Upper lobe of left lung (tissue), 6 donors: ENCODE measurements around the gene AGAP1. TPM values are rescaled to one million over a fixed set of nuclear protein-coding genes. Genes with fewer than 3 reads are reported as not detected.

Source experiments
- ATAC-seq, 2 donors: fragments of 200-7000 bp; cut with Tn5 transposase; one replicate each; pipeline ENCODE4 v1.9.1; 2022; ENCODE audit warnings: mild to moderate bottlenecking in 2 of 2, moderate library complexity in 2 of 2; ENCODE audit not compliant: low FRiP score in 2 of 2
- DNase-seq, 2 donors: peaks; one replicate each; pipeline ENCODE4 v3.0.0-alpha.2; 2019 to 2020
- H3K27ac ChIP-seq, 4 donors: fragments of 200-600 bp; sonication (generic); one replicate each; pipeline ENCODE4 v1.5.1; 2016 to 2019
- H3K27me3 ChIP-seq, 4 donors: fragments of 200-600 bp; sonication (generic); one replicate each; pipeline ENCODE4 v1.5.1; 2017 to 2019
- H3K36me3 ChIP-seq, 4 donors: fragments of 200-600 bp; sonication (generic); one replicate each; pipeline ENCODE4 v1.5.1; 2016 to 2019
- H3K4me1 ChIP-seq, 4 donors: fragments of 200-600 bp; sonication (generic); one replicate each; pipeline ENCODE4 v1.5.1; 2018 to 2019
- H3K4me3 ChIP-seq, 4 donors: fragments of 200-600 bp; sonication (generic); one replicate each; pipeline ENCODE4 v1.5.1; 2017 to 2019; ENCODE audit warnings: mild to moderate bottlenecking in 2 of 4, moderate library complexity in 1 of 4
- H3K9me3 ChIP-seq, 4 donors: fragments of 200-600 bp; sonication (generic); one replicate each; pipeline ENCODE4 v1.5.1; 2018 to 2019
- EP300 ChIP-seq, 4 donors: sonication (generic); formaldehyde crosslinking; IDR thresholded peaks; one replicate each; pipeline ENCODE4 v1.5.1; 2017; ENCODE audit warnings: antibody characterized with exemption in 4 of 4, control low read depth in 2 of 4
- POLR2A ChIP-seq, 4 donors: fragments of 450-650 bp; IDR thresholded peaks; one replicate each; pipeline ENCODE4 v1.5.1; 2016 to 2017; ENCODE audit warnings: antibody characterized with exemption in 4 of 4, mild to moderate bottlenecking in 2 of 4
- POLR2AphosphoS5 ChIP-seq, 2 donors: sonication (generic); formaldehyde crosslinking; IDR thresholded peaks; one replicate each; pipeline ENCODE4 v1.5.1; 2017; ENCODE audit warnings: antibody characterized with exemption in 2 of 2
- WGBS, 2 donors: methylation state at CpG; one replicate each; pipeline ENCODE4 v1.1.5; 2017 to 2018; 5-methylcytosine and 5-hydroxymethylcytosine counted together
- total RNA-seq, 6 donors: library from RNA; depleted of rRNA in 4 of 6; stranded (reverse); fragments of >200 nt in 4 of 6; gene quantifications; one replicate each; pipeline versions ENCODE4 v1.1.0 to v1.2.1, GENCODE V29; 2016 to 2021
- TF ChIP-seq, protein P1 (sequence below), 6 experiments: fragments of 450-650 bp in 4 of 6; fragments of 200-600 bp in 2 of 6; sonication (generic) in 2 of 6; IDR thresholded peaks; one replicate each; pipeline ENCODE4 v1.5.1; 2016 to 2019; ENCODE audit warnings: antibody characterized with exemption in 6 of 6
- donor health status: DM: no; HTN: no; CAD: no; lungs with moderate emphysema.
- donor health status: DM: no; HTN: yes; CAD: no; lungs with severe emphysema.

Gene AGAP1
- total RNA-seq, 6 donors from 2014 or later = 25.5 to 45.1 (median 30.7) TPM

DNA sequence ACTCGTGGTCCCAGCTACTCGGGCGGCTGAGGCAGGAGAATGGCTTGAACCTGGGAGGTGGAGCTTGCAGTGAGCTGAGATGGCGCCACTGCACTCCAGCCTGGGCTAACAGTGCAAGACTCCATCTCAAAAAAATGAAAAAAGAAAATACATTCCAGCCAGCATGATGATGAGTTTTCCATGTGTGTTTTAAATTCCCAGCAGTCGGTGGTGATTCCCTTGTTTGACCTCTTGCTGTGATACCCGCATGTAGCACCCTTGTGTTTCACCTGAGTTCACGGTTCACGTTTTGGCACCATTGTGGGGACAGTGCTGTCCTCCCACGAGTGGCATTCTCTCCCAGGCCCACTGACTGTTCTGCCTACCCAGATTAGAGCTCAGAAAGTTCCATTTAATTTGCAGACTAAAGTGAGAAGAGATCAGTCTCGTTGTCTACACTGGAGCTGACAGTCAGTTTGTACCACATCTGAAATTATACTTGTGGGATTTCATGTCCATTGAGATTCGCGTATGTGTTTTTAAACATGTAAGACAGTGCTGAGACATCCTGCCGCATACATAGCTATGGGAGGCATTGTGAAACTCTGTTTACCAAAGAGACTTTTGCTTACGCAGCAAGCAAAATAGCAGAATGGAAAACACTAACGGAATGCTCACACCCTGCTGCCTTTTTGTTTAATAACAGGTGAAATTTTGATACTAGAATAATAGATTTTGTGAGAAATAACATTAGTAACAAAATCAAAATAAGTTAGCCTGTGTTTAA is 517.3 kb downstream of the AGAP1 start:
- no peak for ATAC-seq
- Histone ChIP-seq H3K36me3 (no peaks in the 10 kb centered on the region), H3K4me1 (no peaks in the 10 kb centered on the region), H3K27me3 (no peaks in the 10 kb centered on the region), H3K4me3 (no peak overlapping the region), H3K27ac (no peak overlapping the region), H3K9me3 (no peaks in the 10 kb centered on the region)
- TF ChIP-seq, protein P1, sequence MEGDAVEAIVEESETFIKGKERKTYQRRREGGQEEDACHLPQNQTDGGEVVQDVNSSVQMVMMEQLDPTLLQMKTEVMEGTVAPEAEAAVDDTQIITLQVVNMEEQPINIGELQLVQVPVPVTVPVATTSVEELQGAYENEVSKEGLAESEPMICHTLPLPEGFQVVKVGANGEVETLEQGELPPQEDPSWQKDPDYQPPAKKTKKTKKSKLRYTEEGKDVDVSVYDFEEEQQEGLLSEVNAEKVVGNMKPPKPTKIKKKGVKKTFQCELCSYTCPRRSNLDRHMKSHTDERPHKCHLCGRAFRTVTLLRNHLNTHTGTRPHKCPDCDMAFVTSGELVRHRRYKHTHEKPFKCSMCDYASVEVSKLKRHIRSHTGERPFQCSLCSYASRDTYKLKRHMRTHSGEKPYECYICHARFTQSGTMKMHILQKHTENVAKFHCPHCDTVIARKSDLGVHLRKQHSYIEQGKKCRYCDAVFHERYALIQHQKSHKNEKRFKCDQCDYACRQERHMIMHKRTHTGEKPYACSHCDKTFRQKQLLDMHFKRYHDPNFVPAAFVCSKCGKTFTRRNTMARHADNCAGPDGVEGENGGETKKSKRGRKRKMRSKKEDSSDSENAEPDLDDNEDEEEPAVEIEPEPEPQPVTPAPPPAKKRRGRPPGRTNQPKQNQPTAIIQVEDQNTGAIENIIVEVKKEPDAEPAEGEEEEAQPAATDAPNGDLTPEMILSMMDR (IDR thresholded peaks at IDR 0.05) = no peak
- DNase-seq = no peak
- 85% methylated on average over 15 of the region's 15 CpGs for WGBS, 2 donors

- H3K27ac ChIP-seq = no peak overlapping the region
- no peaks in the 10 kb centered on the region for H3K27me3 ChIP-seq
- no peaks in the 10 kb centered on the region for H3K36me3 ChIP-seq
- H3K4me3 ChIP-seq = no peak overlapping the region
- DNase-seq (peak in 1 of 2 donors; percentile 37), ATAC-seq (no peak)
- no peak for TF ChIP-seq EP300 (IDR thresholded peaks at IDR 0.05)
- TF ChIP-seq, protein P1 (IDR thresholded peaks at IDR 0.05) = no peak
- no peak for TF ChIP-seq POLR2A (IDR thresholded peaks at IDR 0.05)
- TF ChIP-seq POLR2AphosphoS5 (IDR thresholded peaks at IDR 0.05) = no peak
- 48 to 62% methylated on average over 8 of the region's 8 CpGs for WGBS, 2 donors
- H3K9me3 ChIP-seq = no peaks in the 10 kb centered on the region
- no peaks in the 10 kb centered on the region for H3K4me1 ChIP-seq
These were observed 518.3 kb downstream of the AGAP1 start for GRCh38 chr2:236012155-236012554.

DNA sequence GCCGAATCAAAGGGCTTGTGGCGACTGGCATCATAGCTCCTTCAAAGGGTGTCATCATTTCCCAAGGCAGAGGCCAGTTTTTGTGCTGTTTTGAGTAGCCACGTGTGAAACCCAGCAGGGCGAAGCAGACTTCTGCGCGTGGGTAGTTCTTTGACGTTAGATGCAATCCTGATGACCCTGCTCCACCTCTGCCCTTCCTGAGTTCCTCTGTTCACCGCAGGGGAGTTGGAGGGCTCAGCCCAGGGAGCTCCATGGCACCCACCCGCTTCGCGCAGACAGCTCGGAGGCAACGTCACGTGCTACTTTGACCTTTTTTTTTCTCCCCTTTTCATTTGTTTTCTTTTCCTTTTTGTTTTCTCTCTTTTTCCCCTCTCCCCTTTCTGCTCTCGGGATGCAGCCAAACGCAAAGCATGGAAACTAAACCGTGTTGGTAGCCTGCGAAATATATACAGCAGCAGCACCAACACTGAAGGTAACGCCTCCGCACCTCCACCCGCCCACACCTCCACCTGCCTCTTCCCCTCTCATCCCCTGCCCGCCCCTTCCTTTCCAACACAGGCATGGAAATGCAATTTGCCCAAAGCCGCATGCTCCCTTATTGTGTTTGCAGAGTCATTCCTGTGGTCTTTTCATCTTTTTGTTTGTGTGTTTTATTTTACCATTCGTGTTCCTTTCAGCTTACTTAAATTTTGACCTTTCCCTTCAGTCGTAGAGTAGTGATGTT is 520.7 kb downstream of the AGAP1 start:
- 75 to 76% methylated on average over 25 of the region's 25 CpGs for WGBS, 2 donors
- peaks cover 0 to 11% (median 0%) of the 10 kb centered on the region in 4 donors for H3K36me3 ChIP-seq

DNA sequence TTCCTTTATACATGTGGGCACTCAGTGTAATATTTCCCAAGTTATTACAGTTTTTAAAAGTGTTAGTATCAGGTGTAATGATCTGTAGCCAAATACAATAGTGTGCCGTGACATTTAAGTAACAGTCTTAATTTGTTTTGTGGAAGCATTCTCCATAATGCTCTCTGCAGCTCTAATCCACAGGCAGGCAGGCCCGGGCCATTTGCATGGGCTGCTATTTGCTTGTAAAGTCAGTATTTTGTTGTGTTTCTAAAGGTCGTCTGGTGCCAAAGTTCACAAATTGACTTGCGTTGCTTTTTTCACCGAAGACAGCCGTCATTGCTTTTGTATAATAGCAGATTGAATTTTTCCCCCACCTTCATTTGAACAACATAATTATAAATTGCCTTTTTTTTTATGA is 521.3 kb downstream of the AGAP1 start:
- TF ChIP-seq, protein P1 (IDR thresholded peaks at IDR 0.05) = no peak
- TF ChIP-seq EP300 (IDR thresholded peaks at IDR 0.05) (no peak), POLR2A (IDR thresholded peaks at IDR 0.05) (no peak), POLR2AphosphoS5 (IDR thresholded peaks at IDR 0.05) (no peak)
- Histone ChIP-seq H3K9me3 (no peaks in the 10 kb centered on the region), H3K4me3 (no peak overlapping the region), H3K27me3 (no peaks in the 10 kb centered on the region), H3K4me1 (no peaks in the 10 kb centered on the region), H3K36me3 (peaks cover 0 to 11% (median 0%) of the 10 kb centered on the region in 4 donors), H3K27ac (no peak overlapping the region)
- 84 to 90% methylated on average over 6 of the region's 6 CpGs for WGBS, 2 donors
- DNase-seq (no peak), ATAC-seq (no peak)

More for the DNA sequence above, 520.7 kb downstream of the AGAP1 start:
- Histone ChIP-seq H3K27me3 (no peaks in the 10 kb centered on the region), H3K27ac (no peak overlapping the region), H3K4me1 (no peaks in the 10 kb centered on the region), H3K9me3 (no peaks in the 10 kb centered on the region), H3K4me3 (no peak overlapping the region)
- TF ChIP-seq, protein P1 (IDR thresholded peaks at IDR 0.05) = no peak
- TF ChIP-seq POLR2A (IDR thresholded peaks at IDR 0.05) (no peak), EP300 (IDR thresholded peaks at IDR 0.05) (no peak), POLR2AphosphoS5 (IDR thresholded peaks at IDR 0.05) (no peak)
- no peak for ATAC-seq
- DNase-seq = no peak
